IMR-90 (cell line): Measurements from ENCODE around the gene SPATS2L. TPM values are rescaled to one million over a fixed set of nuclear protein-coding genes. Genes with fewer than 3 reads are reported as not detected.

Experiments
- ATAC-seq: fragments of 200-7000 bp; cut with Tn5 transposase; 2 replicates; pipeline ENCODE4 v1.9.1; 2020; ENCODE audit warnings: low read depth, mild to moderate bottlenecking, moderate library complexity
- BruUV-seq: library from RNA; stranded (reverse); fragments of 400-500 nt; replicated peaks from 2 replicates; lab custom pipeline; 2021; lab: Mats Ljungman, UMichigan
- CTCF ChIA-PET: fragments of 300-600 bp; formaldehyde crosslinking; extraction: SDS; loops from one replicate; lab custom pipeline; 2021; ENCODE audit warnings: antibody characterized with exemption; lab: Yijun Ruan, JAX
- POLR2A ChIA-PET: fragments of 300-600 bp; sonication (Branson Sonifier 250); formaldehyde crosslinking; loops from one replicate; lab custom pipeline; 2022; ENCODE audit warnings: antibody characterized with exemption; ENCODE audit not compliant: unreplicated experiment; lab: Charles Lee
- DNase-seq: peaks from one replicate; pipeline ENCODE4 v3.0.0; 2013
- H2AFZ ChIP-seq: replicated peaks from 2 replicates; pipeline ENCODE3; 2013; ENCODE audit warnings: low read length, mild to moderate bottlenecking; ENCODE audit not compliant: poor library complexity
- H2AK5ac ChIP-seq: 2 replicates; pipeline ENCODE4 v1.6.1; 2013; ENCODE audit warnings: low read depth, low read length, inconsistent platforms
- H2AK9ac ChIP-seq: replicated peaks from 2 replicates; pipeline ENCODE3; 2013; ENCODE audit warnings: mild to moderate bottlenecking, low read depth, low read length, moderate library complexity; ENCODE audit not compliant: poor library complexity
- H2BK120ac ChIP-seq: 2 replicates; pipeline ENCODE4 v1.6.1; 2013; ENCODE audit warnings: low read depth, low read length, inconsistent platforms
- H2BK15ac ChIP-seq: 3 replicates; pipeline ENCODE4 v1.6.1; 2013; ENCODE audit warnings: low read depth, low read length, inconsistent platforms
- H2BK20ac ChIP-seq: 2 replicates; pipeline ENCODE4 v1.6.1; 2013; ENCODE audit warnings: low read depth, mild to moderate bottlenecking, inconsistent platforms, low read length, moderate library complexity
- H2BK5ac ChIP-seq: 2 replicates; pipeline ENCODE4 v1.6.1; 2013; ENCODE audit warnings: mild to moderate bottlenecking, low read depth, low read length, inconsistent platforms; ENCODE audit not compliant: poor library complexity, severe bottlenecking
- H3K14ac ChIP-seq: replicated peaks from 2 replicates; pipeline ENCODE4 v1.6.1; 2013; ENCODE audit warnings: low read depth, low read length, inconsistent platforms
- H3K18ac ChIP-seq: 2 replicates; pipeline ENCODE4 v1.6.1; 2013; ENCODE audit warnings: low read depth, low read length, control low read depth
- H3K23ac ChIP-seq: 2 replicates; pipeline ENCODE4 v1.6.1; 2013; ENCODE audit warnings: low read depth, low read length, inconsistent platforms
- H3K27ac ChIP-seq: 2 replicates; pipeline ENCODE4 v1.5.1; 2013; ENCODE audit warnings: mild to moderate bottlenecking, control low read depth, low read length; ENCODE audit not compliant: insufficient read depth
- H3K27me3 ChIP-seq: 2 replicates; pipeline ENCODE4 v1.6.1; 2013; ENCODE audit warnings: low read length; ENCODE audit not compliant: control insufficient read depth, insufficient read depth
- H3K36me3 ChIP-seq: 2 replicates; pipeline ENCODE4 v1.6.1; 2013; ENCODE audit warnings: low read length, mixed read lengths; ENCODE audit not compliant: control insufficient read depth, insufficient read depth
- H3K4ac ChIP-seq: 2 replicates; pipeline ENCODE4 v1.6.1; 2013; ENCODE audit warnings: low read depth, low read length, inconsistent platforms
- H3K4me1 ChIP-seq: 2 replicates; pipeline ENCODE4 v1.6.1; 2013; ENCODE audit warnings: low read length, mixed read lengths; ENCODE audit not compliant: control insufficient read depth, insufficient read depth
- H3K4me2 ChIP-seq: 2 replicates; pipeline ENCODE4 v1.6.1; 2013; ENCODE audit warnings: low read depth, mild to moderate bottlenecking, control low read depth, low read length, moderate library complexity
- H3K4me3 ChIP-seq: 2 replicates; pipeline ENCODE4 v1.5.1; 2013; ENCODE audit warnings: low read depth, mild to moderate bottlenecking, control low read depth, low read length, moderate library complexity; ENCODE audit not compliant: insufficient read depth
- H3K56ac ChIP-seq: 2 replicates; pipeline ENCODE4 v1.6.1; 2013; ENCODE audit warnings: low read length, inconsistent platforms; ENCODE audit not compliant: insufficient read depth; ENCODE audit errors: extremely low read depth
- H3K79me1 ChIP-seq, 2 experiments: 2 replicates each; pipeline ENCODE4 v1.6.1; 2013; ENCODE audit warnings: low read length in 2 of 2, inconsistent platforms in 1 of 2, low read depth in 1 of 2
- H3K9ac ChIP-seq: 2 replicates; pipeline ENCODE4 v1.6.1; 2013; ENCODE audit warnings: low read depth, low read length, control low read depth
- H3K9me1 ChIP-seq: 2 replicates; pipeline ENCODE4 v1.6.1; 2013; ENCODE audit warnings: low read length, inconsistent platforms; ENCODE audit not compliant: insufficient read depth
- H3K9me3 ChIP-seq: 2 replicates; pipeline ENCODE4 v1.6.1; 2013; ENCODE audit warnings: low read length; ENCODE audit not compliant: control insufficient read depth, insufficient read depth
- H4K20me1 ChIP-seq: 2 replicates; pipeline ENCODE4 v1.6.1; 2013; ENCODE audit warnings: low read length, inconsistent platforms; ENCODE audit not compliant: insufficient read depth
- H4K5ac ChIP-seq: 2 replicates; pipeline ENCODE4 v1.6.1; 2013; ENCODE audit warnings: mild to moderate bottlenecking, low read depth, low read length, control low read depth
- H4K8ac ChIP-seq, 2 experiments: 2 replicates each; pipeline ENCODE4 v1.6.1; 2013; ENCODE audit warnings: low read depth in 2 of 2, low read length in 2 of 2, control low read depth in 1 of 2, inconsistent platforms in 1 of 2
- H4K91ac ChIP-seq: 2 replicates; pipeline ENCODE4 v1.6.1; 2013; ENCODE audit warnings: low read depth, low read length, inconsistent platforms; ENCODE audit not compliant: insufficient read depth
- FOS ChIP-seq: fragments of 150-350 bp; IDR thresholded peaks from 2 replicates; pipeline ENCODE4 v1.6.1; 2016; ENCODE audit warnings: low read depth, low read length
- WGBS, 2 experiments: methylation state at CpG; one replicate each; pipeline versions ENCODE4 v1.1.5 to v1.1.7; 2013; ENCODE audit warnings: missing lambda C conversion rate in 2 of 2; ENCODE audit not compliant: insufficient read length in 1 of 2; ENCODE audit errors: extremely low coverage in 2 of 2; 5-methylcytosine and 5-hydroxymethylcytosine counted together
- dilution Hi-C: fragments of 300-500 bp; cut with HindIII; formaldehyde crosslinking; loops from one replicate; pipeline ENCODE4 v1.14.3; 2018; ENCODE audit warnings: low sequenced_read_pairs; ENCODE audit not compliant: unreplicated experiment
- in situ Hi-C: fragments of 300-500 bp; cut with MboI; formaldehyde crosslinking; loops from 3 replicates; pipeline ENCODE4 v1.14.3; 2019; ENCODE audit warnings: low sequenced_read_pairs, inconsistent platforms, mixed read lengths
- intact Hi-C: fragments of 100-400 bp; cut with micrococcal nuclease; formaldehyde crosslinking; loops from 2 replicates; pipeline ENCODE4 v1.10.0; 2022
- polyA plus RNA-seq, 3 experiments: library from polyadenylated mRNA; depleted of rRNA; stranded (reverse); fragments of >200 nt; gene quantifications; 2 replicates each; pipeline ENCODE4 v1.2.3, GENCODE V29; 2012; ENCODE audit warnings: low replicate concordance in 1 of 3
- total RNA-seq: library from RNA; depleted of rRNA; stranded (reverse); fragments of >200 nt; gene quantifications from 2 replicates; pipeline ENCODE4 v1.2.3, GENCODE V29; 2012
- TF ChIP-seq, protein P1 (sequence below): conservative IDR thresholded peaks from 2 replicates; pipeline ENCODE4 v1.5.1; 2012; ENCODE audit warnings: mild to moderate bottlenecking, low read depth, low read length, improper control_type of control experiment

The SPATS2L gene
- total and polyA plus RNA-seq, 2 of the 4 experiments (the other 2 are of a cell fraction), result 118 to 155 TPM

DNA sequence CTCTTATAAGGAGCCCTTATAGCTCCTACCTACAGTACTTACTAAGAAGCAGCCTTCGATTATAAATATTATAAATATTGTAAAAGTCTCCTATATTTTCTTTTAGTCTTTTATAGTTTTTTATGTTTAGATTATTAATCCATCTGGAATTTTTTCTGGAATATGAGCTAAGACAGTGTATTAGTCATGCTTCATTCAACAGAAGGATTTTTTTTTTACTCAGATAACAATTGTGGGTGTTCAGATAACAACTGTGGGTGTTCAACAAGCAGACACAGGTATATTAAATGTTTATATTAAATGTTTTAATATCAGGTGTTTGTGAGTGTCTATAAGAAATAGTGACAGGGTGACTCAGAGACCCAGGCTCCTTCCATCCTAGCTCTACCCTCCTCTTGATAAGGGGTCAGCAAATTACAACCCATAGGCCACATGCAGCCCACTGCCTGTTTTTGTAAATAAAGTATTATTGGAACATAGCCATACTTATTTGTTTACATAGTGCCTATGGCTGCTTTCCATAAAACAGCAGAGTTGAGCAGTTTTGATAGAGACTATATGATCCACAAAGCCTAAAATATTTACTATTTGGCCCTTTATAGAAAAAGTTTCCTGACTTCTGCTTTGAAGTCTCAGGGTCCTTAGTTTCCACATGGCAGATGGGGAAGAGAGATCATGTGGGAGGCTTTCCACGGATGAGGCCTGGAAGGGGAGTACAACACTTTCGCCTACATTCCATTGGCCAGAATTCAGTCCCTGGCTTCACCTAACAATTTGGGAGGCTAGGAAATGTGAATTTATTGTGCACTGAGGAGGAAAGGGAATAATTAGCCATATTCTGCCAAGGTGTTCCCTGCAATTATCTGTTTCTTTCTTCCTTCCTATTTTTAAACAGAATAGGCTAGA lies 4.3 kb upstream of the SPATS2L start:
- Histone ChIP-seq H3K14ac (no peak overlapping the region; the same call in 1 of the 2 replicates), H3K18ac (peak overlapping the region; percentile 43; the same call in 1 of the 2 replicates), H2AK9ac (no peak overlapping the region), H3K4me1 (peaks cover 15% of the 10 kb centered on the region), H4K5ac (no peak overlapping the region), H4K8ac (peak overlapping the region in 1 of 2 experiments; percentile 34; a peak in 1 of 4 replicates), H4K91ac (no peak overlapping the region; the same call in 1 of the 2 replicates), H3K27ac (no peak overlapping the region), H3K4me3 (no peak overlapping the region), H3K9me1 (peaks cover 15% of the 10 kb centered on the region; the same call in 1 of the 2 replicates), H2BK20ac (peak overlapping the region; percentile 16; the same call in 1 of the 2 replicates), H2BK120ac (peak overlapping the region; percentile 72), H2AK5ac (peak overlapping the region; percentile 60), H3K4me2 (no peak overlapping the region), H3K23ac (no peak overlapping the region), H3K4ac (peak overlapping the region; percentile 48; the same call in 1 of the 2 replicates), H4K20me1 (no peaks in the 10 kb centered on the region), H2BK5ac (peak overlapping the region; percentile 56), H3K27me3 (no peaks in the 10 kb centered on the region), H3K79me1 (peaks cover 0 to 24% of the 10 kb centered on the region in 2 experiments; a peak in 2 of 4 replicates), H3K56ac (no peak overlapping the region), H3K9me3 (no peaks in the 10 kb centered on the region), H3K36me3 (no peaks in the 10 kb centered on the region), H3K9ac (no peak overlapping the region), H2BK15ac (0 out of 3 replicates have a peak overlapping the region, but pooled peaks have one; percentile 11), H2AFZ (no peak overlapping the region)
- no TSS peak for BruUV-seq
- DNase-seq, result peak; percentile 57
- peak; percentile 20; the same call in 1 of the 2 replicates for TF ChIP-seq FOS
- TF ChIP-seq, protein P1, sequence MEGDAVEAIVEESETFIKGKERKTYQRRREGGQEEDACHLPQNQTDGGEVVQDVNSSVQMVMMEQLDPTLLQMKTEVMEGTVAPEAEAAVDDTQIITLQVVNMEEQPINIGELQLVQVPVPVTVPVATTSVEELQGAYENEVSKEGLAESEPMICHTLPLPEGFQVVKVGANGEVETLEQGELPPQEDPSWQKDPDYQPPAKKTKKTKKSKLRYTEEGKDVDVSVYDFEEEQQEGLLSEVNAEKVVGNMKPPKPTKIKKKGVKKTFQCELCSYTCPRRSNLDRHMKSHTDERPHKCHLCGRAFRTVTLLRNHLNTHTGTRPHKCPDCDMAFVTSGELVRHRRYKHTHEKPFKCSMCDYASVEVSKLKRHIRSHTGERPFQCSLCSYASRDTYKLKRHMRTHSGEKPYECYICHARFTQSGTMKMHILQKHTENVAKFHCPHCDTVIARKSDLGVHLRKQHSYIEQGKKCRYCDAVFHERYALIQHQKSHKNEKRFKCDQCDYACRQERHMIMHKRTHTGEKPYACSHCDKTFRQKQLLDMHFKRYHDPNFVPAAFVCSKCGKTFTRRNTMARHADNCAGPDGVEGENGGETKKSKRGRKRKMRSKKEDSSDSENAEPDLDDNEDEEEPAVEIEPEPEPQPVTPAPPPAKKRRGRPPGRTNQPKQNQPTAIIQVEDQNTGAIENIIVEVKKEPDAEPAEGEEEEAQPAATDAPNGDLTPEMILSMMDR, result no peak
- ChIA-PET CTCF (interaction anchor here (0.5 kb wide), 1 partner anchor 104 kb away, joined by 4 read pairs; no protein-coding TSS in a partner anchor), POLR2A (no interaction called here)
- no CpG with 5 or more reads among the region's 3 CpGs for WGBS, 2 experiments
- dilution Hi-C loops (no loop called here), in situ Hi-C loops (loop anchor here (10.0 kb wide), 1 partner anchor 317 kb away; no protein-coding TSS in a partner anchor), intact Hi-C loops (no loop called here)
- ATAC-seq, result no peak
